NT2/D1 (cell line): Measurements from ENCODE around the gene CLSTN2.

ENCODE experiments used
- DNase-seq: peaks from one replicate; pipeline ENCODE4 v3.0.0-alpha.2; 2011; ENCODE audit warnings: low read depth, low spot score
- H3K27me3 ChIP-seq: 2 replicates; pipeline ENCODE4 v1.6.0; 2011; ENCODE audit warnings: mild to moderate bottlenecking; ENCODE audit not compliant: insufficient read length, insufficient read depth
- H3K36me3 ChIP-seq: 2 replicates; pipeline ENCODE4 v1.6.1; 2011; ENCODE audit warnings: mild to moderate bottlenecking, low read length, mixed read lengths; ENCODE audit not compliant: insufficient read depth, insufficient read length
- H3K4me1 ChIP-seq: 2 replicates; pipeline ENCODE4 v1.5.1; 2011; ENCODE audit not compliant: insufficient read depth, insufficient read length
- H3K4me3 ChIP-seq: 2 replicates; pipeline ENCODE4 v1.5.1; 2011; ENCODE audit warnings: low read depth; ENCODE audit not compliant: insufficient read length
- H3K9ac ChIP-seq: 2 replicates; pipeline ENCODE4 v1.6.0; 2011; ENCODE audit warnings: low read depth; ENCODE audit not compliant: insufficient read length
- H3K9me3 ChIP-seq: 2 replicates; pipeline ENCODE4 v1.5.1; 2011; ENCODE audit warnings: mild to moderate bottlenecking, low read length; ENCODE audit not compliant: insufficient read depth
- SUZ12 ChIP-seq: IDR thresholded peaks from 2 replicates; pipeline ENCODE4 v1.6.1; 2011; ENCODE audit not compliant: insufficient read length, insufficient read depth; ENCODE audit errors: extremely low read depth
- YY1 ChIP-seq: IDR thresholded peaks from 2 replicates; pipeline ENCODE4 v1.6.1; 2011; ENCODE audit not compliant: insufficient read length, insufficient read depth
- ZNF274 ChIP-seq: IDR thresholded peaks from 2 replicates; pipeline ENCODE4 v1.6.1; 2011; ENCODE audit warnings: mild to moderate bottlenecking, low read depth, low read length

CLSTN2 gene

DNA sequence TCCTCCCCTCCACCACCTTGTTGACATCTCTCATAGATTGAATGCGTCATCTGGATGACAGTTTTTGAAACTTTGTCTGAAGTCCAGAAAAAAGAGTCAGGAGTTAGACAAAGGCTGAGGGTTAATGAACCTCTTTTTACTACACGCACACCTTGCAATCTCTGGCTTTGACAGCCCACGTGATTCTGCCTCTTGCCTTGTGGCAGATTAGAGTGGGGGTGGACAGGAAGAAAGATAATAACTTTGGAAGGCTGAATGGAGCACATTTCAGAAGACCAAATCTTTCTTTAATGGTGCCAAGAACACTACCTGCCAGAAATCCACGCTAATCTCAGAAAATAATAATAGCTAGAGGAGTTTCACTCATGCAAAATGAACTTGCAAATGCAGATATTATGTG, 415.0 kb downstream of the CLSTN2 start:
- H3K36me3 ChIP-seq: no peaks in the 10 kb centered on the region
- H3K4me1 ChIP-seq: no peaks in the 10 kb centered on the region
- TF ChIP-seq YY1: no peak
- TF ChIP-seq SUZ12: no peak
- H3K9me3 ChIP-seq: no peaks in the 10 kb centered on the region
- no peak overlapping the region for H3K9ac ChIP-seq
- H3K4me3 ChIP-seq: no peak overlapping the region
- DNase-seq: no peak
- peaks cover 2% of the 10 kb centered on the region for H3K27me3 ChIP-seq

DNA sequence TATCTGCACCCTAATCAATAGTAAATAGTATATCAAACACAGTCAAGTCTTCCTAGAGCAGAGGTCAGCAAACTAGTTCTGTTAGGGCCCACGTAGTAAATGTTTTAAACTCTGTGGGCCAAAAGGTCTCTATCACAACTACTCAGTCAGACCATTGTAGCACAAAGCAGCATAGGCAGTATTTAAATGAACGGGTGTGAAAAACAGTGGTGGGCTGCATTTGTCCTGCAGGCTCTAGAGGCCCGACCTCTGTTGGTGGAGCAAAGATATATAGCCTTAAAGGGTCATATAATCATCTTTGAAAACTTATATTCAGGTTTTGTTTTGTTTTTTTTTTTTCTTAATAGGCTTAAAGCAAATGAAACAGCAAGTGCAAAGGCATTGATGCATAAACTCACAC, 416.5 kb downstream of the CLSTN2 start:
- DNase-seq: no peak
- Histone ChIP-seq H3K9ac (no peak overlapping the region), H3K9me3 (no peaks in the 10 kb centered on the region), H3K4me1 (no peaks in the 10 kb centered on the region), H3K27me3 (no peaks in the 10 kb centered on the region), H3K4me3 (no peak overlapping the region), H3K36me3 (no peaks in the 10 kb centered on the region)
- no peak for TF ChIP-seq ZNF274
- TF ChIP-seq SUZ12: no peak
- no peak for TF ChIP-seq YY1

DNA sequence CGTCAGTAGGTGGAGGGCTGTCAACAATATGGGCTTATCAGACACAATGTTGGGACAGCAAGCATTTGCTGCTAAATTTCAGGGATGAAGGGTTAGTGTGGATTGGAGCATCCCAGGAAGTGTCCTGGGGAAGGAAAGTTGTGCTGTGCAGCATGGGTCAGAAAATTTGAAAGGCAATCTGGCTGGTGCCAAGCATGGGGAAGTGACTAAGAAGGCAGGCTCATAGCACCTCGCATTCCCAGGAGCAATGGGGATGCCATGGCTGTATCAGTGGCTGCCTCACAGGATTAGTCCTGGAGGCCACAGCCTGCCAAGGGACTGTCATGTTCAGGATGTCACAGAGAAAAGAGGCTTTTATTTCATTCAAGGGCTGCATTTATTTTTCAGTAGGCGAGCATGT, 420.5 kb downstream of the CLSTN2 start:
- TF ChIP-seq YY1 (no peak), ZNF274 (no peak), SUZ12 (no peak)
- no peak overlapping the region for H3K4me3 ChIP-seq
- H3K9ac ChIP-seq: no peak overlapping the region
- H3K9me3 ChIP-seq: no peaks in the 10 kb centered on the region
- no peaks in the 10 kb centered on the region for H3K27me3 ChIP-seq
- no peak for DNase-seq
- H3K36me3 ChIP-seq: no peaks in the 10 kb centered on the region
- no peaks in the 10 kb centered on the region for H3K4me1 ChIP-seq

DNA sequence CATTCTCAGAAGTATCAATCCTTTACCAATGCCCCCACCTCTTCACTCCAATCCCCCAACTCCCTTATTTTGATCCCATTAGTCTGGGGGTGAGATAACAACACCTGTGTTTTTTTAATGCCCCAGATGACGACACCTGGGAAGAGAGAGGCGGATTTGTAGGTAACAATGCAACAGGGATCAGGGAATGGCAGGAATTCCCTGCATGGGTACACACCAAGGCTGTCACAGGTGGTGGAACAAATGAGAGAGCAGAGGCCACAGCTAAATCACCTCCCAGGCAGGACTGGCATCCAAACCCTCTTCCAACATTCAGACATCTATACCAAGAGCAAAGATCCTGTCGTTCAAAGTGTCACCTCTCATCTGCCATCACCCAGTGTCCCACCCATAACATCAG, 423.7 kb downstream of the CLSTN2 start:
- H3K9ac ChIP-seq: no peak overlapping the region
- DNase-seq: no peak
- H3K4me3 ChIP-seq: no peak overlapping the region
- no peaks in the 10 kb centered on the region for H3K27me3 ChIP-seq
- no peaks in the 10 kb centered on the region for H3K36me3 ChIP-seq
- H3K4me1 ChIP-seq: no peaks in the 10 kb centered on the region
- TF ChIP-seq SUZ12 (no peak), ZNF274 (no peak), YY1 (no peak)
- H3K9me3 ChIP-seq: no peaks in the 10 kb centered on the region

DNA sequence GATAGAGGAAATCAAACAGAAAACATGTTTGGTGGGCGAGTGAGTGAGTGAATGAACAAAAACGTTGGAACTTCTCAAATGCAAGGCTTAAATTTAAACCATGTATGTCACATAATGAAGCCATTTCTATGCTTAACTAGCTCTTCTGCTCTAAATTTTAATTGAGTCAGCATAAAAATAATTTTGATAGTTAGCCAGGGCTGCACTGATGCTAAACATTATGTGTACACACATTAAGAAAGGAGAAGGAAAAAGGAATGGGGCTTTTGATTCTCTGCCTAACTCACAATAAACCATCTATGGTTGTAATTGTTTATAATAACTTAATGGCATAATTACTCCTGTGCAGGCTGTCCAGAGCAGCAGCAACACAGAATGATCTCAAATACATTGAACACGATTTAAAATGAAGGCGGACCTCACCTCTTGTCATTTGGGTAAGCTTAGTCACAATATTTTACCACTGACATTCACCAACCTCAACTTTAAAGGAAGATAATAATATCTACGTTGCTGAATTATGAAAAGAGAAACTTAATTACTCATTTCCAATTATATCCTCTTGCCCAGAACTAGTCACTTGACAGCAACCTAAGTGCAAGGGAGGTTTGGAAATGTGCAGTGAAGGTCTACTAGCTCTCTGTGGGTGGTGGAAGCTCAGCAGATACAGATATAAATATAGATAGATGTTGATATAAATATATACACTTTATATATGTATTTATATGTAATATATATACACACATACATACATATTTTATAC, 424.4 kb downstream of the CLSTN2 start:
- Histone ChIP-seq H3K36me3 (no peaks in the 10 kb centered on the region), H3K9me3 (no peaks in the 10 kb centered on the region), H3K9ac (no peak overlapping the region), H3K4me1 (no peaks in the 10 kb centered on the region), H3K4me3 (no peak overlapping the region), H3K27me3 (no peaks in the 10 kb centered on the region)
- DNase-seq: no peak
- no peak for TF ChIP-seq YY1
- no peak for TF ChIP-seq ZNF274
- no peak for TF ChIP-seq SUZ12

DNA sequence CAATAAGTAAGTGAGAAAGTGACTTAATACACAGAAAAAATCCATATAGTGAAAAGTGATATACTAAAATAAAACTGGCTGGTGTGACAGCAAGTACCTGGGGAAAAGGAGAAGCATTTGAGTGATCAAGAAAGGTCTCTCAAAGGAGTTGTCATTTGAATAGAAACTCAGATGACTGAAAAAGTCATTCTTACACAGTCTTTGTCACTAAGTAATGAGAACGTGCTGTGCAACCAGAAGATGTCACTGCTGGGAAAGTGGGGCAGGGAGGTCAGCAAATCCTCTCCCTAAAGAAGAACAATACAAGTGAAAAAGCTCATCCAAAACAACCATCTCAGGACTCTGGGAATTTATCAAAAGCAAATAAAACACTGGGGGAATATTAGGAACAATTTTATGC, 425.3 kb downstream of the CLSTN2 start:
- no peaks in the 10 kb centered on the region for H3K9me3 ChIP-seq
- H3K27me3 ChIP-seq: no peaks in the 10 kb centered on the region
- H3K36me3 ChIP-seq: no peaks in the 10 kb centered on the region
- no peaks in the 10 kb centered on the region for H3K4me1 ChIP-seq
- H3K9ac ChIP-seq: no peak overlapping the region
- no peak overlapping the region for H3K4me3 ChIP-seq
- no peak for DNase-seq
- TF ChIP-seq ZNF274 (no peak), SUZ12 (no peak), YY1 (no peak)

DNA sequence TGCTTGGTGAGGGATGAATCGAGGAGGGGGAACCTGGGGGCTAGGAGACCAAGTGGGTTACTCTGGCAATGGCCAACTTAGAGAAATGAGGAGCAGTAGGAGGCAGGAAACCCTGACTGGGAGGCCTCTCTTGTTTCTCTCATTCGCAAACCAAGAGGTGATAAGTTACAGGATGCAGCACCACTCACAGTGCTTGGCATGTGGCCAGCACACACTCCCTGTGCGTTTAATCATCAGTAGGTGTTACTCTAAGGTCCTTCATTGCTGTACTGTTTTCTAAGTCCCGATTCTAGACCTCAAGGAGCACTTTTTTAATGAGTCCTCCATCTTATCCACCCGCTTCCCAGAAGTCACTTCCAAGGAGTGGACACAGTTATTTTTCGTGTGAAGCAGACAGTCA, 428.8 kb downstream of the CLSTN2 start:
- no peaks in the 10 kb centered on the region for H3K36me3 ChIP-seq
- H3K9ac ChIP-seq: no peak overlapping the region
- TF ChIP-seq ZNF274 (no peak), SUZ12 (no peak), YY1 (no peak)
- H3K4me3 ChIP-seq: no peak overlapping the region
- no peaks in the 10 kb centered on the region for H3K27me3 ChIP-seq
- no peaks in the 10 kb centered on the region for H3K9me3 ChIP-seq
- DNase-seq: no peak
- peaks cover 3% of the 10 kb centered on the region for H3K4me1 ChIP-seq

DNA sequence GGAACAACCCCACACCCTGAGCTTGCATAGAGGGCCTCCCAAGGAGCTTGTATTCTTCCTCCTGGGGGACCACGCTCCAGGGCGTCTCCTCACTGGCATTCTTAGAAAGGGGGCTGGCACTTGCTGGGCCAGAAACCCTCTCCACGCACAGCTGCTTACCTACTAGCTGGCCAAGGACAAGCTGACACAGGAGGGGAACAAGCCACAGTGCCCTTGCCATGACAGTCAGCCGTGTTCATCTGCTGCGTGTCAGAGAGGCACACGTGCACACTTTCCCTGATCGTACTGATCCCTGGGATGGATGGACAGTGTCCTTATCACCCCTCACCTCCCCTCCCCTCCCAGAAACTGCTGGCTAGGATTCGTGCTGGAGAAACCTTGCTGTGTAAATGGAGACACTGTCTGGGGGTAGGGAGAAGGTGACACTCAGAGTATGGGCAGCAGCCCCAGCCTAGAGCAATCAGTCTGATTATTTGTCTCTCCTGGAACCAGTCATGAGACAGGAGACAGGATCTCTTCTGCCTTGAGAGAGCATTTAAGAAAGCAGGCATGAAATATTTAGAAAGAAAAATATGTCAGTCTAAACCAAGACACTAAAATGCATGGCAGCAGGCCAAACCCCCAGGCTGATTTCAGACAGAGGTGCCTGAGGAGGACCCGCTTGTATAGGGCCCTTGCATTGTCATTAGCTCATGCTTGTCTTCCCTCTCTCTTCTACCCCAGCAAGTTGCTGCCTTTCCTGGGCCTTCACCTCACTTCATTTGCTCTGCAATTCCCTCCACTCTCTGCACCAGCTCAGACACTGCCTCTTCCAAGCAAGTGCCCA, 431.1 kb downstream of the CLSTN2 start:
- no peak overlapping the region for H3K4me3 ChIP-seq
- no peak overlapping the region for H3K9ac ChIP-seq
- no peaks in the 10 kb centered on the region for H3K27me3 ChIP-seq
- no peaks in the 10 kb centered on the region for H3K36me3 ChIP-seq
- DNase-seq: no peak
- H3K4me1 ChIP-seq: peaks cover 3% of the 10 kb centered on the region
- no peaks in the 10 kb centered on the region for H3K9me3 ChIP-seq
- TF ChIP-seq ZNF274: no peak
- no peak for TF ChIP-seq YY1
- TF ChIP-seq SUZ12: no peak
